Endothelial cell of umbilical vein (primary cell): ENCODE measurements around the gene CSGALNACT2.

Source experiments
- EZH2 ChIP-seq: IDR thresholded peaks from 2 replicates; pipeline ENCODE4 v1.6.1; 2012; ENCODE audit warnings: borderline replicate concordance, low read depth, mild to moderate bottlenecking, moderate library complexity, low read length, inconsistent platforms; ENCODE audit not compliant: severe bottlenecking
- GATA2 ChIP-seq: IDR thresholded peaks from 2 replicates; pipeline ENCODE4 v1.7.0; 2011; ENCODE audit warnings: low read depth, mild to moderate bottlenecking, moderate library complexity, mixed read lengths, low read length; ENCODE audit not compliant: insufficient read length, insufficient read depth
- JUN ChIP-seq: IDR thresholded peaks from 2 replicates; pipeline ENCODE4 v1.6.1; 2011; ENCODE audit warnings: borderline replicate concordance, low read depth; ENCODE audit not compliant: insufficient read length, insufficient read depth
- POLR2A ChIP-seq: IDR thresholded peaks from 2 replicates; pipeline ENCODE4 v1.6.1; 2012; ENCODE audit warnings: low read depth, mild to moderate bottlenecking, control low read depth, low read length
- POLR2AphosphoS5 ChIP-seq: IDR thresholded peaks from 2 replicates; pipeline ENCODE4 v1.6.1; 2012; ENCODE audit warnings: low read depth, mild to moderate bottlenecking, control low read depth, low read length, moderate library complexity; ENCODE audit not compliant: insufficient read depth
- TF ChIP-seq, protein P1 (sequence below), 2 donors: IDR thresholded peaks; 1 replicate in 1 of 2; 2 replicates in 1 of 2; pipeline ENCODE4 v1.5.1; 2011; ENCODE audit warnings: low read length in 2 of 2, mild to moderate bottlenecking in 2 of 2, moderate library complexity in 2 of 2, control low read depth in 1 of 2, inconsistent platforms in 1 of 2, low read depth in 1 of 2; ENCODE audit not compliant: insufficient read depth in 1 of 2; ENCODE audit errors: extremely low read depth in 1 of 2

DNA sequence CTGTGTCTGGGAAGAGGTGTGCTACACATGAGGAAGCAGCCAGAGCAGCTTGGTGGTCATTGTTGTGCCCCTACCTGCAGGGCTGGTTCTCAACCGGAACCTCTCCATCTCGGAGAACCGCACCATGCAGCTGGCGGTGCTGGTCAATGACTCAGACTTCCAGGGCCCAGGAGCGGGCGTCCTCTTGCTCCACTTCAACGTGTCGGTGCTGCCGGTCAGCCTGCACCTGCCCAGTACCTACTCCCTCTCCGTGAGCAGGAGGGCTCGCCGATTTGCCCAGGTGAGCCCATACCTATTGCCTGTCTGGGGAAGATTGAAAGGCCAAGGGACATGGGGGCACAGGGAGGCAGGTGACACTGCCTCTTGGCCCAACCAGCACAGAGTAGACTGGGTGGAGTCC, 29.3 kb upstream of the CSGALNACT2 start:
- TF ChIP-seq, protein P1, sequence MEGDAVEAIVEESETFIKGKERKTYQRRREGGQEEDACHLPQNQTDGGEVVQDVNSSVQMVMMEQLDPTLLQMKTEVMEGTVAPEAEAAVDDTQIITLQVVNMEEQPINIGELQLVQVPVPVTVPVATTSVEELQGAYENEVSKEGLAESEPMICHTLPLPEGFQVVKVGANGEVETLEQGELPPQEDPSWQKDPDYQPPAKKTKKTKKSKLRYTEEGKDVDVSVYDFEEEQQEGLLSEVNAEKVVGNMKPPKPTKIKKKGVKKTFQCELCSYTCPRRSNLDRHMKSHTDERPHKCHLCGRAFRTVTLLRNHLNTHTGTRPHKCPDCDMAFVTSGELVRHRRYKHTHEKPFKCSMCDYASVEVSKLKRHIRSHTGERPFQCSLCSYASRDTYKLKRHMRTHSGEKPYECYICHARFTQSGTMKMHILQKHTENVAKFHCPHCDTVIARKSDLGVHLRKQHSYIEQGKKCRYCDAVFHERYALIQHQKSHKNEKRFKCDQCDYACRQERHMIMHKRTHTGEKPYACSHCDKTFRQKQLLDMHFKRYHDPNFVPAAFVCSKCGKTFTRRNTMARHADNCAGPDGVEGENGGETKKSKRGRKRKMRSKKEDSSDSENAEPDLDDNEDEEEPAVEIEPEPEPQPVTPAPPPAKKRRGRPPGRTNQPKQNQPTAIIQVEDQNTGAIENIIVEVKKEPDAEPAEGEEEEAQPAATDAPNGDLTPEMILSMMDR (IDR thresholded peaks at IDR 0.05; ENCODE audit: extremely low read depth in 1 of 2, insufficient read depth in 1 of 2, low read depth in 1 of 2, low read length in 2 of 2), result no peak
- TF ChIP-seq POLR2A, result no peak
- TF ChIP-seq EZH2, result no peak
- no peak for TF ChIP-seq GATA2
- no peak for TF ChIP-seq JUN
- TF ChIP-seq POLR2AphosphoS5, result no peak
